ENCODE data around the gene CCNF. TPM values are rescaled to one million over a fixed set of nuclear protein-coding genes. Genes with fewer than 3 reads are reported as not detected.

CCNF gene
- polyA plus RNA-seq, 3 donors, result 0.34 to 0.97 (median 0.68) TPM

GRCh38 chr16:2468233-2468724 is 39.0 kb downstream of the CCNF start:
- Histone ChIP-seq H2AFZ (ENCODE audit: insufficient read depth, low read depth, low read length, poor library complexity, severe bottlenecking) (no peak overlapping the region), H3K9ac (ENCODE audit: insufficient read depth, low read length, poor library complexity, severe bottlenecking) (peak overlapping the region; percentile 32)
- under 1% methylated on average over 32 of the region's 38 CpGs for WGBS (ENCODE audit: insufficient coverage)

More at GRCh38 chr16:2468233-2468724, 39.0 kb downstream of the CCNF start:
- Histone ChIP-seq H3K4me3 (replicated peaks in 1 of 3; ENCODE audit: low read depth in 2 of 3, low read length in 3 of 3) (peak overlapping the region in 1 of 3 experiments; percentile 51), H3K27ac (ENCODE audit: low read depth in 1 of 2, low read length in 2 of 2) (no peak overlapping the region), H3K27me3 (ENCODE audit: control insufficient read depth in 2 of 2, insufficient read depth in 2 of 2, low read length in 2 of 2) (peaks cover 45 to 57% of the 10 kb centered on the region in 2 donors), H3K4me2 (replicated peaks; ENCODE audit: extremely low read depth, low read length, poor library complexity, severe bottlenecking) (peak overlapping the region; percentile 61), H3K9me3 (replicated peaks in 1 of 2; ENCODE audit: control insufficient read depth in 1 of 2, insufficient read depth in 1 of 2, low read length in 2 of 2) (peaks cover 0 to 24% of the 10 kb centered on the region in 2 donors), H3K79me2 (ENCODE audit: insufficient read depth, low read length) (no peaks in the 10 kb centered on the region), H3K4me1 (ENCODE audit: control insufficient read depth in 1 of 2, insufficient read depth in 2 of 2, low read length in 2 of 2) (peaks cover 10 to 47% of the 10 kb centered on the region in 2 donors), H4K20me1 (ENCODE audit: insufficient read depth, low read length) (peaks cover 28% of the 10 kb centered on the region), H3K36me3 (replicated peaks in 1 of 2; ENCODE audit: control insufficient read depth in 1 of 2, insufficient read depth in 2 of 2, low read length in 2 of 2) (no peaks in the 10 kb centered on the region)
- TF ChIP-seq CTCF (IDR thresholded peaks at IDR 0.05), result no peak
- H3K4me1 Mint-ChIP-seq, result peaks cover 28% of the 10 kb centered on the region
- peaks cover 0 to 12% (median 7%) of the 10 kb centered on the region in 7 donors for H3K9me3 Mint-ChIP-seq
- intact Hi-C loops (cut with micrococcal nuclease), result loop anchor here in 1 of 2 donors (5.0 kb wide), 1 partner anchor 34 kb away; no protein-coding TSS in a partner anchor
- peaks cover 5 to 12% of the 10 kb centered on the region in 2 donors for H3K36me3 Mint-ChIP-seq
- H3K27me3 Mint-ChIP-seq (ENCODE audit: low read depth in 3 of 3), result peaks cover 54 to 70% (median 62%) of the 10 kb centered on the region in 3 donors
- peak overlapping the region; percentile 45 to 79 for H3K4me3 Mint-ChIP-seq
- H3K27ac Mint-ChIP-seq, result no peak overlapping the region
- DNase-seq, result no peak

Data from CD14-positive monocyte (primary cell).